Sigmoid colon (tissue), 4 donors: ENCODE results near the gene SUGCT.
"Not testable (repeated sequence)": the region's sequence is repeated elsewhere in the genome, so short reads cannot be mapped to it uniquely, and the experiment has no call there.

Experiments used
- CTCF ChIP-seq, 4 experiments: fragments of 450-650 bp in 3 of 4; fragments of 200-600 bp in 1 of 4; IDR thresholded peaks; one replicate each; pipeline ENCODE4 v1.5.1; 2016 to 2019; ENCODE audit warnings: antibody characterized with exemption in 4 of 4, mild to moderate bottlenecking in 3 of 4, moderate library complexity in 2 of 4
- EP300 ChIP-seq, 4 donors: sonication (generic); formaldehyde crosslinking; IDR thresholded peaks; one replicate each; pipeline ENCODE4 v1.6.1; 2017; ENCODE audit warnings: antibody characterized with exemption in 4 of 4
- POLR2A ChIP-seq, 2 donors: fragments of 450-650 bp; IDR thresholded peaks; one replicate each; pipeline ENCODE4 v1.6.1; 2016; ENCODE audit warnings: antibody characterized with exemption in 2 of 2, mild to moderate bottlenecking in 2 of 2, moderate library complexity in 2 of 2
- POLR2AphosphoS5 ChIP-seq, 4 donors: sonication (generic); formaldehyde crosslinking; IDR thresholded peaks; one replicate each; pipeline ENCODE4 v1.6.1; 2017; ENCODE audit warnings: antibody characterized with exemption in 4 of 4

GRCh38 chr7:40145596-40146130, 10.9 kb downstream of the SUGCT start:
- TF ChIP-seq POLR2A, EP300, CTCF, POLR2AphosphoS5 (IDR thresholded peaks at IDR 0.05): not testable (repeated sequence)
